Measurements from ENCODE around the gene NFIC. TPM values are rescaled to one million over a fixed set of nuclear protein-coding genes. Genes with fewer than 3 reads are reported as not detected.

NFIC gene
- total RNA-seq, 4 donors from 2014 or later: 138 to 200 (median 160) TPM

GRCh38 chr19:3469638-3470499 lies 103.5 kb downstream of the NFIC start:
- Histone ChIP-seq H3K27me3 (no peaks in the 10 kb centered on the region), H3K4me1 (peaks cover 0 to 47% (median 2%) of the 10 kb centered on the region in 4 donors), H3K4me3 (no peak overlapping the region), H3K27ac (peak overlapping the region in 1 of 4 donors; percentile 44), H3K36me3 (peaks cover 0 to 15% (median 0%) of the 10 kb centered on the region in 3 donors), H3K9me3 (peaks cover 0 to 2% (median 0%) of the 10 kb centered on the region in 4 donors)
- no peak for DNase-seq (ENCODE audit: low spot score in 2 of 2)
- TF ChIP-seq CTCF (IDR thresholded peaks at IDR 0.05) (peak in 1 of 5 experiments; percentile 13), EP300 (IDR thresholded peaks at IDR 0.05) (no peak)
- 33 to 45% methylated on average over 13 to 14 of the region's 14 CpGs for WGBS, 2 donors

- Histone ChIP-seq H3K9me3 (peaks cover 0 to 2% (median 0%) of the 10 kb centered on the region in 4 donors), H3K36me3 (peaks cover 0 to 11% (median 0%) of the 10 kb centered on the region in 3 donors), H3K4me1 (peaks cover 0 to 43% (median 2%) of the 10 kb centered on the region in 4 donors), H3K27ac (peak overlapping the region in 1 of 4 donors; percentile 33), H3K4me3 (no peak overlapping the region), H3K27me3 (no peaks in the 10 kb centered on the region)
- no peak for DNase-seq (ENCODE audit: low spot score in 2 of 2)
- TF ChIP-seq EP300 (IDR thresholded peaks at IDR 0.05) (no peak), POLR2A (IDR thresholded peaks at IDR 0.05) (no peak), CTCF (IDR thresholded peaks at IDR 0.05) (no peak)
- WGBS, 2 donors: 62% methylated on average over 11 of the region's 11 CpGs
These were observed 104.2 kb downstream of the NFIC start for GRCh38 chr19:3470500-3471128.

GRCh38 chr19:3471954-3472655 lies 105.7 kb downstream of the NFIC start:
- Histone ChIP-seq H3K27me3 (no peaks in the 10 kb centered on the region), H3K27ac (no peak overlapping the region), H3K4me1 (peaks cover 0 to 28% (median 2%) of the 10 kb centered on the region in 4 donors), H3K4me3 (no peak overlapping the region), H3K9me3 (peaks cover 0 to 2% (median 0%) of the 10 kb centered on the region in 4 donors), H3K36me3 (peaks cover 0 to 7% (median 0%) of the 10 kb centered on the region in 3 donors)
- TF ChIP-seq POLR2A (IDR thresholded peaks at IDR 0.05): no peak
- TF ChIP-seq CTCF (IDR thresholded peaks at IDR 0.05): peak; percentile 76 to 93 (median 86)
- DNase-seq (ENCODE audit: low spot score in 2 of 2): peak in 1 of 2 donors; percentile 44
- 19 to 21% methylated on average over 19 to 24 of the region's 24 CpGs for WGBS, 2 donors

- no peak for TF ChIP-seq EP300 (IDR thresholded peaks at IDR 0.05)
- no peak for TF ChIP-seq CTCF (IDR thresholded peaks at IDR 0.05)
- TF ChIP-seq POLR2A (IDR thresholded peaks at IDR 0.05): no peak
- Histone ChIP-seq H3K36me3 (no peaks in the 10 kb centered on the region), H3K27ac (no peak overlapping the region), H3K4me3 (no peak overlapping the region), H3K9me3 (no peaks in the 10 kb centered on the region), H3K27me3 (peaks cover 0 to 8% of the 10 kb centered on the region in 2 donors), H3K4me1 (peaks cover 0 to 18% (median 2%) of the 10 kb centered on the region in 4 donors)
- 75 to 84% methylated on average over 8 of the region's 8 CpGs for WGBS, 2 donors
- DNase-seq (ENCODE audit: low spot score in 2 of 2): no peak
These were observed 107.6 kb downstream of the NFIC start for GRCh38 chr19:3474010-3474409.

All from tibial nerve (tissue), 4 donors.